Activated CD8-positive, alpha-beta T cell treated with anti-CD3 and anti-CD28 coated beads, Interleukin-2, amount 10 ng/mL, durations not matched to agents 7 days and 5 days (primary cell): ENCODE measurements around the gene CD8A. TPM values are rescaled to one million over a fixed set of nuclear protein-coding genes. Genes with fewer than 3 reads are reported as not detected.

ENCODE experiments used
- ATAC-seq: fragments of 150-1000 bp; cut with Tn5 transposase; one replicate; pipeline ENCODE4 v1.10.0; 2021; ENCODE audit warnings: moderate library complexity
- CTCF ChIA-PET: fragments of 350-600 bp; sonication (Branson Sonifier 250); formaldehyde crosslinking; loops from one replicate; lab custom pipeline; 2021; ENCODE audit warnings: antibody characterized with exemption; lab: Charles Lee
- POLR2A ChIA-PET: fragments of 350-600 bp; sonication (Branson Sonifier 250); formaldehyde crosslinking; loops from one replicate; lab custom pipeline; 2021; ENCODE audit warnings: antibody characterized with exemption; lab: Charles Lee
- DNase-seq: peaks from one replicate; pipeline ENCODE4 v3.0.0-alpha.2; 2020
- H3K27ac Mint-ChIP-seq: one replicate; pipeline ENCODE4 v1.8.0; 2021; ENCODE audit warnings: mild to moderate bottlenecking, mixed read lengths
- H3K27me3 Mint-ChIP-seq: one replicate; pipeline ENCODE4 v1.8.0; 2021; ENCODE audit warnings: low read depth, mixed read lengths
- H3K36me3 Mint-ChIP-seq: one replicate; pipeline ENCODE4 v1.8.0; 2021; ENCODE audit warnings: low read depth, mixed read lengths
- H3K4me1 Mint-ChIP-seq: one replicate; pipeline ENCODE4 v1.8.0; 2021; ENCODE audit warnings: low read depth, mixed read lengths
- H3K4me3 Mint-ChIP-seq: one replicate; pipeline ENCODE4 v1.8.0; 2021; ENCODE audit warnings: mild to moderate bottlenecking, mixed read lengths
- H3K9me3 Mint-ChIP-seq: one replicate; pipeline ENCODE4 v1.8.0; 2022; ENCODE audit warnings: mixed read lengths; ENCODE audit not compliant: insufficient read depth
- total RNA-seq, 2 experiments: library from RNA; stranded (reverse); gene quantifications; one replicate each; pipeline ENCODE4 v1.2.3, GENCODE V29; 2021

The CD8A gene
- total RNA-seq, 2 experiments from 2014 or later, result 667 to 675 TPM

- peaks cover 46% of the 10 kb centered on the region for H3K36me3 Mint-ChIP-seq
- ATAC-seq (peak; percentile 73), DNase-seq (peak; percentile 98)
- H3K4me3 Mint-ChIP-seq, result peak overlapping the region; percentile 93
- peak overlapping the region; percentile 94 for H3K27ac Mint-ChIP-seq
- peaks cover 50% of the 10 kb centered on the region for H3K4me1 Mint-ChIP-seq
- POLR2A ChIA-PET, result interaction anchor here (0.6 to 12.2 kb wide), 9 partner anchors 15 to 367 kb away, joined by 3 to 329 read pairs (median 8); partner anchors contain the start of genes CD8A and KDM3A
- CTCF ChIA-PET, result interaction anchor here (0.6 to 8.7 kb wide), 5 partner anchors 15 to 50 kb away, joined by 3 to 243 read pairs (median 82); partner anchors contain the start of gene CD8A
- no peaks in the 10 kb centered on the region for H3K9me3 Mint-ChIP-seq
- no peaks in the 10 kb centered on the region for H3K27me3 Mint-ChIP-seq
These were observed 17.8 kb upstream of the CD8A start for GRCh38 chr2:86808315-86809161.

DNA sequence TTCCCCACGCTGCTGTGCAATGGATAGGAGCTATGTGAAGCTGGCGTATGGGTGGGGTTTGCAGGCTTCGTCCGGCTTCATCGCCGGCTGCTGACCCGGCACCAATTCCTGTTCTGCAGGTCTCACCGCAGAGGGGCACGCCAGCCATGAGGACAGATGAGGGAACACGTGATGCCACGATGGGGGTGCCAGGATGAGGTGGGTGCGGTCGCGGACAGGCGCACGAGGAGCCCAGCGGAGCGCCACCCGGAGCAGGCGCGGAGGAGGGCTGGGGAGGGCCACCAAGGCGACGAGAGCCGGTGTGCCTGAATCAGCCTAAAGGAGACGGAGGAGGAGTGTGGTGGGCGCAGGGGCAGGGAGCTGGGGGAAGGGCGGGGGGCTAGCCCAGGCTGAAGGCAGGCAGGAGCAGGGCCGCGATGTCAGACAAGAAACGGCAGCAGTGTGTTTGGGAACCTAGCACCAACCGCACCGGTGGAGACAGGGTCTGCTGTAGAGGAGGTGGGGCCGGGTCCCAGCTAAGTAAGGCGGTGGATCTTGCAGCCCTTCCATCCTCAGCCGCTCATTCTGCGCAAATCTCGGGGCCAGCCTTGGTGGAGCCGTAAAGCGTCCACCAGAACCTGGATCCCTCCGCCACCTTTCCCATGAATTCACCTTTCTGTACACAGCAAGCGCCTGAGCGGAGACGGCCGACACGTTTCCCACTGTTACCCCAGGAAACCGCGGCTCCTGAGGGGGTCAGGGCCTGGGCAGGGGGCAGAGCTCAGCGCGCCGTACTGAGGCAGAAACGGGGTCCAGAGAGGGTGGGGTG, 17.0 kb upstream of the CD8A start:
- POLR2A ChIA-PET, result interaction anchor here (1.3 to 12.2 kb wide), 6 partner anchors 14 to 366 kb away, joined by 4 to 329 read pairs (median 88); partner anchors contain the start of genes CD8A and KDM3A
- H3K27me3 Mint-ChIP-seq, result no peaks in the 10 kb centered on the region

GRCh38 chr2:86807133-86807467, 16.4 kb upstream of the CD8A start:
- ATAC-seq (no peak), DNase-seq (no peak)
- CTCF ChIA-PET, result interaction anchor here (0.9 to 8.7 kb wide), 4 partner anchors 16 to 185 kb away, joined by 4 to 243 read pairs (median 101); partner anchors contain the start of gene CD8A
- Mint-ChIP-seq H3K4me3 (peak overlapping the region; percentile 93), H3K4me1 (peaks cover 39% of the 10 kb centered on the region), H3K27me3 (no peaks in the 10 kb centered on the region), H3K27ac (peak overlapping the region; percentile 94), H3K36me3 (peaks cover 34% of the 10 kb centered on the region), H3K9me3 (no peaks in the 10 kb centered on the region)
- POLR2A ChIA-PET, result interaction anchor here (0.9 to 12.2 kb wide), 7 partner anchors 14 to 365 kb away, joined by 3 to 329 read pairs (median 13); partner anchors contain the start of genes CD8A and KDM3A

More for the DNA sequence above, 17.0 kb upstream of the CD8A start:
- H3K27ac Mint-ChIP-seq, result peak overlapping the region; percentile 94
- H3K36me3 Mint-ChIP-seq, result peaks cover 40% of the 10 kb centered on the region
- DNase-seq, result peak; percentile 91
- peak; percentile 45 for ATAC-seq
- peaks cover 45% of the 10 kb centered on the region for H3K4me1 Mint-ChIP-seq
- CTCF ChIA-PET, result interaction anchor here (0.9 to 8.7 kb wide), 4 partner anchors 16 to 186 kb away, joined by 4 to 243 read pairs (median 101); partner anchors contain the start of gene CD8A
- peak overlapping the region; percentile 93 for H3K4me3 Mint-ChIP-seq
- H3K9me3 Mint-ChIP-seq, result no peaks in the 10 kb centered on the region

DNA sequence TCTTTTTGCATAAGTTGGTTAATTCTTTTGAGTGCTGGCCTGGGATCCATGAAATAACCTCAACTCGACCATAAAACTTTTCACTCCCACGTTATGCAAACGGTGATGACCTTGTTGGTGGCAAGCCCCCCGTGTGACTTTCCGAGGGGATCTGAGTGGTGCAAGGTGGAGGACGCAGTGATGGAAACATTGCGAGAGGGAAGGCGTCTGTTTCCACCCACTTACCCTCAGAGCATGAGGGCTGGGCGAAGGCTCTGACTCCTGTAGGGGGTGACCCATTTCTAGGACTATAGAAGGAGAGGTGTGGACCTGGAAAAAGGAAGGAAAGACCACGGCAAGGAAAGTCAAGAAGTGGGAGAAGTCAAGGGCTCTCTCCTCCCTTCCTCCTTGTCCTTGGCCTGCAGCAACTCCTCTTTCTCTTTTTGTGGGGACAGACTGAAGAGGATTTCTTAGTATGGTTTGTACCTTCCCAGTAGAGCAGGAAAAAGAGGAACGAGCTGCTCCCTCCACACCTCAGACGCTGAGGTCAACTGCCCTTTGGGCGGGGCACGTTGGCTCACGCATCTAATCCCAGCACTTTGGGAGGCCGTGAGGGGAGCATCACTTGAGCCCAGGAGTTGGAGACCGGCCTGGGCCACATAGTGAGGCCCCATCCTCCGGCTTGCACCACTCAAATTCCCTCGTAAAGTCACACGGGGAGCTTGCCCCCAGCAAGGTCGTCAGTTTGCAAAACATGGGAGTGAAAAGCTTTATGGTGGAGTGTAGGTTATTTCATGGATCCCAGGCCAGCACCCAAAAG, 15.5 kb upstream of the CD8A start:
- CTCF ChIA-PET, result interaction anchor here (0.6 to 8.7 kb wide), 4 partner anchors 17 to 43 kb away, joined by 3 to 243 read pairs (median 101); partner anchors contain the start of gene CD8A

GRCh38 chr2:86800856-86801567, 10.3 kb upstream of the CD8A start:
- DNase-seq, result peak; percentile 7
- no peak for ATAC-seq
- ChIA-PET CTCF (no interaction called here), POLR2A (no interaction called here)
- H3K27me3 Mint-ChIP-seq, result no peaks in the 10 kb centered on the region
- no peak overlapping the region for H3K27ac Mint-ChIP-seq
- peaks cover 25% of the 10 kb centered on the region for H3K4me1 Mint-ChIP-seq
- peaks cover 13% of the 10 kb centered on the region for H3K9me3 Mint-ChIP-seq
- peaks cover 43% of the 10 kb centered on the region for H3K36me3 Mint-ChIP-seq
- H3K4me3 Mint-ChIP-seq, result no peak overlapping the region

More for the DNA sequence above, 15.5 kb upstream of the CD8A start:
- Mint-ChIP-seq H3K4me1 (peaks cover 31% of the 10 kb centered on the region), H3K4me3 (peak overlapping the region; percentile 93), H3K27ac (peak overlapping the region; percentile 94), H3K36me3 (peaks cover 26% of the 10 kb centered on the region), H3K27me3 (no peaks in the 10 kb centered on the region), H3K9me3 (no peaks in the 10 kb centered on the region)
- POLR2A ChIA-PET, result interaction anchor here (0.9 to 12.2 kb wide), 7 partner anchors 13 to 364 kb away, joined by 3 to 329 read pairs (median 13); partner anchors contain the start of genes CD8A and KDM3A
- DNase-seq, result peak; percentile 50
- ATAC-seq, result no peak

- DNase-seq (peak; percentile 73), ATAC-seq (peak; percentile 32)
- Mint-ChIP-seq H3K4me1 (peaks cover 50% of the 10 kb centered on the region), H3K27ac (peak overlapping the region; percentile 96), H3K9me3 (peaks cover 19% of the 10 kb centered on the region), H3K27me3 (no peaks in the 10 kb centered on the region), H3K36me3 (peaks cover 57% of the 10 kb centered on the region), H3K4me3 (peak overlapping the region; percentile 76)
- ChIA-PET POLR2A (interaction anchor here (0.9 to 9.9 kb wide), 5 partner anchors 9 to 31 kb away, joined by 3 to 329 read pairs (median 8); no protein-coding TSS in a partner anchor), CTCF (interaction anchor here (1.6 to 19.7 kb wide), 3 partner anchors 9 to 30 kb away, joined by 11 to 243 read pairs (median 15); no protein-coding TSS in a partner anchor)
These were observed 4.1 kb upstream of the CD8A start for GRCh38 chr2:86794861-86795260.

GRCh38 chr2:86793752-86794151, 3.0 kb upstream of the CD8A start:
- Mint-ChIP-seq H3K27me3 (no peaks in the 10 kb centered on the region), H3K27ac (peak overlapping the region; percentile 96), H3K9me3 (peaks cover 19% of the 10 kb centered on the region), H3K36me3 (peaks cover 63% of the 10 kb centered on the region), H3K4me1 (peaks cover 50% of the 10 kb centered on the region), H3K4me3 (peak overlapping the region; percentile 76)
- POLR2A ChIA-PET, result interaction anchor here (1.8 to 9.9 kb wide), 3 partner anchors 8 to 32 kb away, joined by 8 to 329 read pairs (median 15); no protein-coding TSS in a partner anchor
- CTCF ChIA-PET, result interaction anchor here (1.6 to 19.7 kb wide), 4 partner anchors 8 to 30 kb away, joined by 11 to 243 read pairs (median 14); no protein-coding TSS in a partner anchor
- peak; percentile 83 for DNase-seq
- peak; percentile 13 for ATAC-seq

DNA sequence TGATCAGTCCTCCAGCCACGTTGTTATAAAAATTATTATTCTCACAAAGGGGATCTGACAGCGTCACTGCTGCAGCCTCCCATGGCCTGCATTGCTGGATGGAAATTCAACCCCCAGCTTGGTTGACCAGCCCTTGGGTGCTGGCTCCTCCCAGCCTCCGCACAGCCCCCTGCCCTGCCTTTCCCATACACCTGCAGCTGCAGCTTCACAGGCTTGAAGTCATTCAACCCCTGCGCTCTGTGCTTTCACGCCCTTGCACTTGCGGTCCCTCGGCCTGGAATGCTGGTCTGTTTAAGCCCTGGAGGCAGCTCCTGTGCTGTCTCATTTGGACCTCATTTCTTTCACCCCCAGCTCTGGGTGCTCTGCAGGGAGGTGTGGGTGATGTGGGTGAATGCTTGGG, 860 bp upstream of the CD8A start:
- H3K4me3 Mint-ChIP-seq, result peak overlapping the region; percentile 95
- ChIA-PET CTCF (interaction anchor here (0.9 to 19.7 kb wide), 6 partner anchors 16 to 169 kb away, joined by 3 to 243 read pairs (median 4); no protein-coding TSS in a partner anchor), POLR2A (interaction anchor here (0.6 to 9.9 kb wide), 15 partner anchors 8 to 754 kb away, joined by 3 to 329 read pairs (median 6); no protein-coding TSS in a partner anchor)
- no peaks in the 10 kb centered on the region for H3K27me3 Mint-ChIP-seq
- H3K4me1 Mint-ChIP-seq, result peaks cover 59% of the 10 kb centered on the region
- peaks cover 66% of the 10 kb centered on the region for H3K36me3 Mint-ChIP-seq
- H3K27ac Mint-ChIP-seq, result peak overlapping the region; percentile 99
- H3K9me3 Mint-ChIP-seq, result peaks cover 11% of the 10 kb centered on the region
- no peak for DNase-seq
- ATAC-seq, result peak; percentile 7

- H3K27ac Mint-ChIP-seq, result peak overlapping the region; percentile 99
These were observed 508 bp downstream of the CD8A start for GRCh38 chr2:86790134-86790675.

More at GRCh38 chr2:86790134-86790675, 508 bp downstream of the CD8A start:
- POLR2A ChIA-PET, result interaction anchor here (1.4 to 9.9 kb wide), 7 partner anchors 9 to 168 kb away, joined by 5 to 329 read pairs (median 6); no protein-coding TSS in a partner anchor
- peak; percentile 50 for DNase-seq
- H3K4me3 Mint-ChIP-seq, result peak overlapping the region; percentile 95
- H3K9me3 Mint-ChIP-seq, result no peaks in the 10 kb centered on the region
- H3K36me3 Mint-ChIP-seq, result peaks cover 66% of the 10 kb centered on the region
- H3K4me1 Mint-ChIP-seq, result peaks cover 63% of the 10 kb centered on the region
- no peaks in the 10 kb centered on the region for H3K27me3 Mint-ChIP-seq
- peak; percentile 5 for ATAC-seq
- CTCF ChIA-PET, result interaction anchor here (19.7 kb wide), 1 partner anchor 17 kb away, joined by 243 read pairs; no protein-coding TSS in a partner anchor
